ENCODE data around the gene SEL1L.

- TF ChIP-seq CTCF (IDR thresholded peaks at IDR 0.05) (no peak), POLR2A (IDR thresholded peaks at IDR 0.05) (no peak)
These were observed 60.1 kb downstream of the SEL1L start for GRCh38 chr14:81473456-81474147.

All from Peyer's patch (tissue), 4 donors.